AG08396 (cell line): ENCODE results near the gene DEFB115.
"Not testable (repeated sequence)": the region's sequence is repeated elsewhere in the genome, so short reads cannot be mapped to it uniquely, and the experiment has no call there.

Experiments used
- DNase-seq: peaks from one replicate; pipeline ENCODE4 v3.0.0; 2012; ENCODE audit warnings: low spot score, mixed read lengths

The DEFB115 gene

GRCh38 chr20:31257364-31257763 is at the start of gene DEFB115:
TSS of gene DEFB115 (plus strand) at chr20:31257664. CDS start at chr20:31257664, 0 bp downstream.
- no peak for DNase-seq

GRCh38 chr20:31236953-31237352 is 20.5 kb upstream of the DEFB115 start:
- DNase-seq: no peak

GRCh38 chr20:31237763-31238162 is 19.7 kb upstream of the DEFB115 start:
- no peak for DNase-seq

GRCh38 chr20:31239139-31239538 is 18.3 kb upstream of the DEFB115 start:
- no peak for DNase-seq

GRCh38 chr20:31256959-31257358 is 505 bp upstream of the DEFB115 start:
- DNase-seq: no peak

- no peak for DNase-seq
These were observed 3.0 kb downstream of the DEFB115 start for GRCh38 chr20:31260326-31260932.

- DNase-seq: no peak
These were observed 17.0 kb downstream of the DEFB115 start for GRCh38 chr20:31274441-31274840.

GRCh38 chr20:31278178-31278577 is 20.7 kb downstream of the DEFB115 start:
- DNase-seq: no peak

GRCh38 chr20:31284964-31285363 is 27.5 kb downstream of the DEFB115 start:
- DNase-seq: not testable (repeated sequence)

GRCh38 chr20:31308535-31309162 is 51.2 kb downstream of the DEFB115 start, which contains the start of gene DEFB116:
TSS of gene DEFB116 (minus strand) at chr20:31308585. CDS start at chr20:31308585, 0 bp downstream.
- DNase-seq: no peak
